ENCODE measurements around the gene COX4I2. TPM values are rescaled to one million over a fixed set of nuclear protein-coding genes. Genes with fewer than 3 reads are reported as not detected.

Gene COX4I2
- total RNA-seq, 1 experiment from 2014 or later: not detected

GRCh38 chr20:31689141-31689540 lies 51.4 kb downstream of the COX4I2 start:
- intact Hi-C loops (cut with micrococcal nuclease; ENCODE audit: unreplicated experiment): no loop called here
- ChIA-PET POLR2A (interaction anchor here (0.6 kb wide), 1 partner anchor 150 kb away, joined by 4 read pairs; no protein-coding TSS in a partner anchor), CTCF (no interaction called here)
- no peak overlapping the region for H3K27ac ChIP-seq (ENCODE audit: low read length)
- ATAC-seq (no peak), DNase-seq (ENCODE audit: low read depth, low spot score) (no peak)
- H3K4me3 ChIP-seq (ENCODE audit: low read depth in 2 of 2, low read length in 2 of 2): no peak overlapping the region
- no peaks in the 10 kb centered on the region for H3K27me3 ChIP-seq (ENCODE audit: control insufficient read depth, insufficient read depth, low read length)
- TF ChIP-seq POLR2AphosphoS5 (IDR thresholded peaks at IDR 0.05; ENCODE audit: low read depth, low read length) (no peak), TCF7L2 (IDR thresholded peaks at IDR 0.05; ENCODE audit: low read depth, low read length) (no peak)
- TF ChIP-seq, protein P1, sequence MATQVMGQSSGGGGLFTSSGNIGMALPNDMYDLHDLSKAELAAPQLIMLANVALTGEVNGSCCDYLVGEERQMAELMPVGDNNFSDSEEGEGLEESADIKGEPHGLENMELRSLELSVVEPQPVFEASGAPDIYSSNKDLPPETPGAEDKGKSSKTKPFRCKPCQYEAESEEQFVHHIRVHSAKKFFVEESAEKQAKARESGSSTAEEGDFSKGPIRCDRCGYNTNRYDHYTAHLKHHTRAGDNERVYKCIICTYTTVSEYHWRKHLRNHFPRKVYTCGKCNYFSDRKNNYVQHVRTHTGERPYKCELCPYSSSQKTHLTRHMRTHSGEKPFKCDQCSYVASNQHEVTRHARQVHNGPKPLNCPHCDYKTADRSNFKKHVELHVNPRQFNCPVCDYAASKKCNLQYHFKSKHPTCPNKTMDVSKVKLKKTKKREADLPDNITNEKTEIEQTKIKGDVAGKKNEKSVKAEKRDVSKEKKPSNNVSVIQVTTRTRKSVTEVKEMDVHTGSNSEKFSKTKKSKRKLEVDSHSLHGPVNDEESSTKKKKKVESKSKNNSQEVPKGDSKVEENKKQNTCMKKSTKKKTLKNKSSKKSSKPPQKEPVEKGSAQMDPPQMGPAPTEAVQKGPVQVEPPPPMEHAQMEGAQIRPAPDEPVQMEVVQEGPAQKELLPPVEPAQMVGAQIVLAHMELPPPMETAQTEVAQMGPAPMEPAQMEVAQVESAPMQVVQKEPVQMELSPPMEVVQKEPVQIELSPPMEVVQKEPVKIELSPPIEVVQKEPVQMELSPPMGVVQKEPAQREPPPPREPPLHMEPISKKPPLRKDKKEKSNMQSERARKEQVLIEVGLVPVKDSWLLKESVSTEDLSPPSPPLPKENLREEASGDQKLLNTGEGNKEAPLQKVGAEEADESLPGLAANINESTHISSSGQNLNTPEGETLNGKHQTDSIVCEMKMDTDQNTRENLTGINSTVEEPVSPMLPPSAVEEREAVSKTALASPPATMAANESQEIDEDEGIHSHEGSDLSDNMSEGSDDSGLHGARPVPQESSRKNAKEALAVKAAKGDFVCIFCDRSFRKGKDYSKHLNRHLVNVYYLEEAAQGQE (IDR thresholded peaks at IDR 0.05; ENCODE audit: insufficient read depth in 1 of 2, low read depth in 2 of 2, low read length in 1 of 2): no peak
- no peaks in the 10 kb centered on the region for H3K9me3 ChIP-seq (ENCODE audit: control insufficient read depth, insufficient read depth, low read depth, low read length)
- in situ Hi-C loops (cut with HindIII; ENCODE audit: low pct_unique_long_range_greater_than_20kb, low sequenced_read_pairs): loop anchor here (5.0 kb wide), 1 partner anchor 37 kb away; no protein-coding TSS in a partner anchor
- no TSS peak for BruUV-seq (replicated peaks)
- H3K36me3 ChIP-seq (ENCODE audit: control insufficient read depth, insufficient read depth, low read length): no peaks in the 10 kb centered on the region; the same call in 1 of the 2 replicates
- peaks cover 23% of the 10 kb centered on the region for H3K4me1 ChIP-seq (ENCODE audit: control insufficient read depth, insufficient read depth, low read length)

- intact Hi-C loops (cut with micrococcal nuclease; ENCODE audit: unreplicated experiment): no loop called here
- ChIA-PET CTCF (interaction anchor here (0.5 kb wide), 1 partner anchor 57 kb away, joined by 8 read pairs; no protein-coding TSS in a partner anchor), POLR2A (no interaction called here)
- TF ChIP-seq POLR2AphosphoS5 (IDR thresholded peaks at IDR 0.05; ENCODE audit: low read depth, low read length) (no peak), CTCF (IDR thresholded peaks at IDR 0.05) (no peak), SIN3A (IDR thresholded peaks at IDR 0.05; ENCODE audit: borderline replicate concordance, insufficient read depth, low read depth, low read length) (no peak), TCF7L2 (IDR thresholded peaks at IDR 0.05; ENCODE audit: low read depth, low read length) (no peak)
- TF ChIP-seq, protein P1 (IDR thresholded peaks at IDR 0.05; ENCODE audit: insufficient read depth in 1 of 2, low read depth in 2 of 2, low read length in 1 of 2): no peak
- Histone ChIP-seq H3K4me3 (ENCODE audit: low read depth in 2 of 2, low read length in 2 of 2) (no peak overlapping the region), H3K4me1 (ENCODE audit: control insufficient read depth, insufficient read depth, low read length) (peaks cover 24% of the 10 kb centered on the region), H3K9me3 (ENCODE audit: control insufficient read depth, insufficient read depth, low read depth, low read length) (no peaks in the 10 kb centered on the region), H3K27me3 (ENCODE audit: control insufficient read depth, insufficient read depth, low read length) (no peaks in the 10 kb centered on the region), H3K27ac (ENCODE audit: low read length) (no peak overlapping the region), H3K36me3 (ENCODE audit: control insufficient read depth, insufficient read depth, low read length) (no peaks in the 10 kb centered on the region; the same call in 1 of the 2 replicates)
- ATAC-seq (no peak), DNase-seq (ENCODE audit: low read depth, low spot score) (no peak)
- no TSS peak for BruUV-seq (replicated peaks)
- in situ Hi-C loops (cut with HindIII; ENCODE audit: low pct_unique_long_range_greater_than_20kb, low sequenced_read_pairs): no loop called here
Measured at GRCh38 chr20:31690124-31690666, 52.5 kb downstream of the COX4I2 start.

Data from Panc1 (cell line).